22Rv1 (cell line): Measurements from ENCODE around the gene TCF7L1.

Experiments used
- ZFX ChIP-seq: fragments of 450-650 bp; IDR thresholded peaks from 2 replicates; pipeline ENCODE4 v1.6.1; 2017; ENCODE audit warnings: antibody characterized with exemption, borderline replicate concordance
- TF ChIP-seq, protein P1 (sequence below): fragments of 450-650 bp; IDR thresholded peaks from 2 replicates; pipeline ENCODE4 v1.5.1; 2017; ENCODE audit warnings: mild to moderate bottlenecking

DNA sequence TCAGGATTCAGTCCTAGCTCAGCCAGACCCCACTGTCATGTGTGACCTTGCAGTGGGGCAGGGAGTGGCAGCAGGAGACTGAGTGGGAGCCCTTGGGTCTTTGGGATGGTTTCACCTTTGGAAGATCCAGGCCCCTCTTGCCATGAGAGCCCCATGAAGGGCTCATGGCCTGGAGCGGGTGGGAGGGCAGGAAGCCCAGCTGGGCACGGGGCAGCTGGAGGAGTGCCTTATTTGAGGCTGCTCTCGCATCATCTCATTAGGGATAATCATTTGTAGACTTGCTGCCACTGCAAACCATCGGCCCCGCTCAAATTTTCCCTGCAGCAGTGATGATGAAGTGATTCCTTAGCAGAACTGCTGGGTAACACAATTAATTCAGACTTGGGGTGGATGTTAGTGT is 120.7 kb downstream of the TCF7L1 start:
- TF ChIP-seq, protein P1, sequence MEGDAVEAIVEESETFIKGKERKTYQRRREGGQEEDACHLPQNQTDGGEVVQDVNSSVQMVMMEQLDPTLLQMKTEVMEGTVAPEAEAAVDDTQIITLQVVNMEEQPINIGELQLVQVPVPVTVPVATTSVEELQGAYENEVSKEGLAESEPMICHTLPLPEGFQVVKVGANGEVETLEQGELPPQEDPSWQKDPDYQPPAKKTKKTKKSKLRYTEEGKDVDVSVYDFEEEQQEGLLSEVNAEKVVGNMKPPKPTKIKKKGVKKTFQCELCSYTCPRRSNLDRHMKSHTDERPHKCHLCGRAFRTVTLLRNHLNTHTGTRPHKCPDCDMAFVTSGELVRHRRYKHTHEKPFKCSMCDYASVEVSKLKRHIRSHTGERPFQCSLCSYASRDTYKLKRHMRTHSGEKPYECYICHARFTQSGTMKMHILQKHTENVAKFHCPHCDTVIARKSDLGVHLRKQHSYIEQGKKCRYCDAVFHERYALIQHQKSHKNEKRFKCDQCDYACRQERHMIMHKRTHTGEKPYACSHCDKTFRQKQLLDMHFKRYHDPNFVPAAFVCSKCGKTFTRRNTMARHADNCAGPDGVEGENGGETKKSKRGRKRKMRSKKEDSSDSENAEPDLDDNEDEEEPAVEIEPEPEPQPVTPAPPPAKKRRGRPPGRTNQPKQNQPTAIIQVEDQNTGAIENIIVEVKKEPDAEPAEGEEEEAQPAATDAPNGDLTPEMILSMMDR, result no peak
- TF ChIP-seq ZFX, result no peak
